Measurements from ENCODE around the gene DNMBP.

Gene DNMBP

GRCh38 chr10:99880080-99880835, 129.5 kb downstream of the DNMBP start:
- TF ChIP-seq ARNT (IDR thresholded peaks at IDR 0.05) (no peak), ELF4 (IDR thresholded peaks at IDR 0.05) (no peak), BHLHE40 (IDR thresholded peaks at IDR 0.05; ENCODE audit: borderline replicate concordance) (no peak), HDGF (IDR thresholded peaks at IDR 0.05; ENCODE audit: borderline replicate concordance) (no peak), LEF1 (IDR thresholded peaks at IDR 0.05; ENCODE audit: borderline replicate concordance) (no peak), NFRKB (IDR thresholded peaks at IDR 0.05) (no peak)
- TF ChIP-seq, protein P1, sequence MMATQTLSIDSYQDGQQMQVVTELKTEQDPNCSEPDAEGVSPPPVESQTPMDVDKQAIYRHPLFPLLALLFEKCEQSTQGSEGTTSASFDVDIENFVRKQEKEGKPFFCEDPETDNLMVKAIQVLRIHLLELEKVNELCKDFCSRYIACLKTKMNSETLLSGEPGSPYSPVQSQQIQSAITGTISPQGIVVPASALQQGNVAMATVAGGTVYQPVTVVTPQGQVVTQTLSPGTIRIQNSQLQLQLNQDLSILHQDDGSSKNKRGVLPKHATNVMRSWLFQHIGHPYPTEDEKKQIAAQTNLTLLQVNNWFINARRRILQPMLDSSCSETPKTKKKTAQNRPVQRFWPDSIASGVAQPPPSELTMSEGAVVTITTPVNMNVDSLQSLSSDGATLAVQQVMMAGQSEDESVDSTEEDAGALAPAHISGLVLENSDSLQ (IDR thresholded peaks at IDR 0.05) = no peak
- POLR2A ChIA-PET = no interaction called here
- CTCF ChIA-PET = interaction anchor here (0.7 kb wide), 1 partner anchor 215 kb away, joined by 3 read pairs; no protein-coding TSS in a partner anchor
- DNase-seq (ENCODE audit: extremely low spot score) = no peak

DNA sequence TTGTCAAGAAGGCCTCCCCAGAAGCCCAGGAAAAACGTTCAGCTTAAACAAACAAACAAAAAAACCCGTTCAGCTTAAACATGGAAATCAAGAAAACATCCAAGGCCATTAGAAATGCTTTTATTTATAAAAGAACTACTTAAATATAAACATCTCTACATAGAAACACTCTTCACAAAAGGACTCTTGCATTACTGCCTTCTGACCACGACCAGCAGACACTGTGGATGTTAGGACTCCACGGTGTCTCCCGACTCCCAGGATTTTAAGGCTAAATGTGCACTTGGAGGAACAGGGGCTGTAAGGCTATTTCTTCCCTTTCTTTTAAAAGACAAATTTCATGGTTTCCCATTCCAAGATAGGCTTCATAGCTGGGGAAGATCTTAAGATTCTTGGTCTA, 134.3 kb downstream of the DNMBP start:
- no peak for DNase-seq (ENCODE audit: extremely low spot score)
- ChIA-PET POLR2A (no interaction called here), CTCF (no interaction called here)
- no peak for TF ChIP-seq FOXM1 (IDR thresholded peaks at IDR 0.05; ENCODE audit: borderline replicate concordance)
- TF ChIP-seq NFRKB (IDR thresholded peaks at IDR 0.05) = no peak
- TF ChIP-seq, protein P1 (IDR thresholded peaks at IDR 0.05) = no peak
- no peak for TF ChIP-seq FOXK2 (IDR thresholded peaks at IDR 0.05)
- TF ChIP-seq ARNT (IDR thresholded peaks at IDR 0.05) = no peak
- TF ChIP-seq TARDBP (IDR thresholded peaks at IDR 0.05) = no peak
- TF ChIP-seq FOXA1 (IDR thresholded peaks at IDR 0.05) = no peak
- no peak for TF ChIP-seq ZNF384 (IDR thresholded peaks at IDR 0.05)
- no peak for TF ChIP-seq L3MBTL2 (conservative IDR thresholded peaks at IDR 0.05)
- no peak for TF ChIP-seq HDGF (IDR thresholded peaks at IDR 0.05; ENCODE audit: borderline replicate concordance)

DNA sequence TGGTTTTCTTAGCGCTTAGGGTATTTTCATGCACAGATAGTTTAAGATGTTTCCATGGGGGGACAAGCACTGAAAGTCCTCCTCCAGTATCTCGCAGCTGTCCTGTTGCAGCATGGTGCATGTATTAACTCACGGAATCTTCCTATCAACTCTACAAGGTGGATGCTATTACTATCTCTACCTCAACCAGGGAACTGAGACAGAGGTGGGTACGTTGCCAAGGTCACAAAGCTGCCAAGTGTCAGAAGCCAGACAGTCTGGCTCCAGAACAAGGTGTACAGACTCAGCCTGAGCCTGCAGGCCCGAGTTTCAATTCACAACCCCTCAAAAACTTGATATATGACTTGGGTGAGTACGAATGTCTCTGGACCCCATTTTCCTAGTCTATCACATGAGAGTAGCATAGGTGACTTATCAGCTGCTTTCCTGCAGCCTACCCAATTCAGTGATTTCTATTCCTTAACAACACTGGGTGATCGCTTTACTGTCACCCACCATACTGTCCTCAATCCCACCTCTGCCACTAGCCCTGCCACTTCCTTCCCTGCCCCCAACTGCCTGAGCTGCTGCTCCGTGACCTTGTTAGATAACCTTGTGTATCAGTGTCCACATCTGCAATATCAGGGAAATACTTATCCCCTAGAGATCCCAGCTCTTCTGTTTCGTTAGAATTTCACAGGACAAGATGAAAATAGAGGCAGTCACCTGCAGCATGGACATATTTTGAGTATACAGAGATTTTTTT, 135.2 kb downstream of the DNMBP start:
- CTCF ChIA-PET = interaction anchor here (0.6 kb wide), 1 partner anchor 272 kb away, joined by 3 read pairs; no protein-coding TSS in a partner anchor

DNA sequence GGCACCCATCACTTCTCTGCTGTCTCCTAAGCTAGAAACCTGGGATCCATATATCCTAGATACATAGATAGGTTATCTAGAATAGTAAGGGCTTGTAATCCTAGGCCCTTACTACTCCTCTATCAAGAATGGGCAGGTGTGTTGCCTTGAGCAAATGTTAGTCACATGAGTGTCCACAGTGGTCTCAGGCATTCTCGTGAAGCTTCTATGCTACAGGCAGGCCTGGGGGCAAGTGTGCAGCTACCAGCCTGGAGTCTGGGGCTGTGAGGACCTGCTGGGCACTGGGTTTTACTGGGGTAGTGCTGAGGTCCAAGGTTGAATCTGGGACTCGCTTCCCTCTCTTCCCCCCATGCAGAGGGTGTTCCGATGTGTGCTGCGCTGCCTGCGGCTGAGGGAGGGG, 135.9 kb downstream of the DNMBP start:
- TF ChIP-seq BHLHE40 (IDR thresholded peaks at IDR 0.05; ENCODE audit: borderline replicate concordance) = no peak
- DNase-seq (ENCODE audit: extremely low spot score) = no peak
- POLR2A ChIA-PET = no interaction called here
- CTCF ChIA-PET = interaction anchor here (0.6 kb wide), 1 partner anchor 271 kb away, joined by 3 read pairs; no protein-coding TSS in a partner anchor

More for the DNA sequence above, 135.2 kb downstream of the DNMBP start:
- TF ChIP-seq CTBP1 (IDR thresholded peaks at IDR 0.05; ENCODE audit: borderline replicate concordance) = no peak
- TF ChIP-seq FOXK2 (IDR thresholded peaks at IDR 0.05) = no peak
- POLR2A ChIA-PET = no interaction called here
- no peak for DNase-seq (ENCODE audit: extremely low spot score)

DNA sequence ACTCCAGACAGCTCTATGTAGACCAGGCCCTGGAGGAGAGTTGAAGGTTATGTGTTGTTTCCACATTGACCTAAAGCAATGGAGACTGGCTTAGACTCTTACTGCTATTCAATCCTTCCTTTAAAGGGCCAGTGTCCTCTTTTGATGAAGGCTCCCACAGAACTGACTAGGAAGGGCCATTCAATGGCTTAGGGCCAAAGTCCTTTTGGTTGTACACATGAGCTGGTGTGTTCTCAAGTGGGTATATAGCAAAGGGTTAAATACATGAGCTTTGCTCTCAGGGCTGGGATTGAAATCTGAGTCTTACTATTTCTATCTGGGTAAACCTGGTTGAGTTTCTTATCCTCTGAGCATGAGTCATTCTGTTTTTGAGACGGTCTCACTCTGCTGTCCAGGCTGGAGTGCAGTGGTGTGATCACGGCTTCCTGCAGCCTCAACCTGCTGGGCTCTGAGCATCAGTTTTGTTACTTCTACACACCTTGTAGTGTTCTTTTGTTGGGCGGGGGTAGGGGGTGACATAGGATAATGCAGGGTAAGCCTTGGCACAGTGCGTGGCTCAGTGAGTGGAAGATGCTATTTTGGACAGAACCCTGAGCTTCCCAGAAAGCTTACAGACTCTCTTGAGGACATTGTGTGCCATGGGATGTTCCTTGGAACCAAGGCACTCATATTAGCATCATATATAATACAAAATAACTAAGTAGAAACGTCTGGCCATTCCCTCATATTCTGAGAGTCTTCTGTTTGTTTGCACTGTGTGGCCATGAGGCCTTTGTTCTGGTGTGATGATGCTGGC, 137.2 kb downstream of the DNMBP start:
- ChIA-PET CTCF (no interaction called here), POLR2A (no interaction called here)
- no peak for DNase-seq (ENCODE audit: extremely low spot score)
- no peak for TF ChIP-seq CTBP1 (IDR thresholded peaks at IDR 0.05; ENCODE audit: borderline replicate concordance)
- TF ChIP-seq SUZ12 (IDR thresholded peaks at IDR 0.05) = no peak
- TF ChIP-seq, protein P1 (IDR thresholded peaks at IDR 0.05) = no peak
- TF ChIP-seq FOXM1 (IDR thresholded peaks at IDR 0.05; ENCODE audit: borderline replicate concordance) = no peak
- no peak for TF ChIP-seq FOXA1 (IDR thresholded peaks at IDR 0.05)
- no peak for TF ChIP-seq HDGF (IDR thresholded peaks at IDR 0.05; ENCODE audit: borderline replicate concordance)
- TF ChIP-seq BHLHE40 (IDR thresholded peaks at IDR 0.05; ENCODE audit: borderline replicate concordance) = no peak
- TF ChIP-seq FOXK2 (IDR thresholded peaks at IDR 0.05) = no peak
- TF ChIP-seq LEF1 (IDR thresholded peaks at IDR 0.05; ENCODE audit: borderline replicate concordance) = no peak
- no peak for TF ChIP-seq TARDBP (IDR thresholded peaks at IDR 0.05)
- no peak for TF ChIP-seq SP1 (IDR thresholded peaks at IDR 0.05)
- TF ChIP-seq NFRKB (IDR thresholded peaks at IDR 0.05) = no peak

- POLR2A ChIA-PET = no interaction called here
- TF ChIP-seq HDGF (IDR thresholded peaks at IDR 0.05; ENCODE audit: borderline replicate concordance) = no peak
- no peak for TF ChIP-seq ARNT (IDR thresholded peaks at IDR 0.05)
- no peak for TF ChIP-seq ZNF384 (IDR thresholded peaks at IDR 0.05)
- no peak for TF ChIP-seq ELF4 (IDR thresholded peaks at IDR 0.05)
- TF ChIP-seq FOXA1 (IDR thresholded peaks at IDR 0.05) = no peak
- TF ChIP-seq FOXM1 (IDR thresholded peaks at IDR 0.05; ENCODE audit: borderline replicate concordance) = no peak
- TF ChIP-seq TARDBP (IDR thresholded peaks at IDR 0.05) = no peak
- TF ChIP-seq, protein P1 (IDR thresholded peaks at IDR 0.05) = no peak
- no peak for TF ChIP-seq BHLHE40 (IDR thresholded peaks at IDR 0.05; ENCODE audit: borderline replicate concordance)
- TF ChIP-seq CTBP1 (IDR thresholded peaks at IDR 0.05; ENCODE audit: borderline replicate concordance) = no peak
- TF ChIP-seq SP1 (IDR thresholded peaks at IDR 0.05) = no peak
- no peak for TF ChIP-seq LEF1 (IDR thresholded peaks at IDR 0.05; ENCODE audit: borderline replicate concordance)
- no peak for TF ChIP-seq NFRKB (IDR thresholded peaks at IDR 0.05)
- no peak for TF ChIP-seq L3MBTL2 (conservative IDR thresholded peaks at IDR 0.05)
- no peak for TF ChIP-seq SUZ12 (IDR thresholded peaks at IDR 0.05)
- no peak for DNase-seq (ENCODE audit: extremely low spot score)
- CTCF ChIA-PET = interaction anchor here (0.6 to 1.8 kb wide), 2 partner anchors 139 to 176 kb away, joined by 3 to 4 read pairs; partner anchors contain the start of gene DNMBP
These were observed 139.5 kb downstream of the DNMBP start for GRCh38 chr10:99870123-99870730.

Data from HEK293T (cell line).